AG04449 (cell line): ENCODE data around the gene SLC2A11.
"Not testable (repeated sequence)": the region's sequence is repeated elsewhere in the genome, so short reads cannot be mapped to it uniquely, and the experiment has no call there.

ENCODE experiments used
- CTCF ChIA-PET: fragments of 350-600 bp; formaldehyde crosslinking; extraction: SDS; loops from one replicate; lab custom pipeline; 2021; ENCODE audit warnings: antibody characterized with exemption; lab: Yijun Ruan, JAX
- POLR2A ChIA-PET: fragments of 400-600, 350-600 bp; formaldehyde crosslinking; extraction: SDS; loops from one replicate; lab custom pipeline; 2020; ENCODE audit warnings: antibody characterized with exemption, inconsistent platforms; lab: Yijun Ruan, JAX
- DNase-seq: peaks from one replicate; pipeline ENCODE4 v3.0.0-alpha.2; 2010; ENCODE audit warnings: low read depth, low spot score
- H3K4me3 ChIP-seq: 2 replicates; pipeline ENCODE4 v1.5.1; 2011; ENCODE audit warnings: low read depth, mild to moderate bottlenecking, control low read depth, low read length
- CTCF ChIP-seq: IDR thresholded peaks from one replicate; pipeline ENCODE4 v1.5.1; 2011; ENCODE audit warnings: mild to moderate bottlenecking, moderate library complexity, low read length, control low read depth, inconsistent platforms; ENCODE audit not compliant: insufficient read depth; ENCODE audit errors: missing control alignments

The SLC2A11 gene

GRCh38 chr22:23901600-23901999 is 43.9 kb downstream of the SLC2A11 start:
- ChIA-PET POLR2A (no interaction called here), CTCF (interaction anchor here (1.0 kb wide), 1 partner anchor 12 kb away, joined by 4 read pairs; no protein-coding TSS in a partner anchor)
- no peak for TF ChIP-seq CTCF
- no peak for DNase-seq
- no peak overlapping the region for H3K4me3 ChIP-seq

GRCh38 chr22:23903328-23903971 is 45.8 kb downstream of the SLC2A11 start:
- no peak for DNase-seq
- H3K4me3 ChIP-seq: no peak overlapping the region
- POLR2A ChIA-PET: interaction anchor here (1.1 kb wide), 2 partner anchors 9 to 11 kb away, joined by 3 to 4 read pairs; partner anchors contain the start of gene MIF
- TF ChIP-seq CTCF: no peak
- CTCF ChIA-PET: interaction anchor here (2.4 kb wide), 1 partner anchor 9 kb away, joined by 28 read pairs; the partner anchor contains the start of gene MIF

- DNase-seq: no peak
- no peak overlapping the region for H3K4me3 ChIP-seq
- ChIA-PET CTCF (interaction anchor here (1.0 to 2.4 kb wide), 2 partner anchors 10 to 11 kb away, joined by 4 to 28 read pairs; partner anchors contain the start of gene MIF), POLR2A (interaction anchor here (0.6 kb wide), 1 partner anchor 9 kb away, joined by 3 read pairs; no protein-coding TSS in a partner anchor)
- no peak for TF ChIP-seq CTCF
Observed at GRCh38 chr22:23904573-23905254, 47.0 kb downstream of the SLC2A11 start.

GRCh38 chr22:23906641-23907040 is 49.0 kb downstream of the SLC2A11 start:
- POLR2A ChIA-PET: no interaction called here
- no peak overlapping the region for H3K4me3 ChIP-seq
- no peak for DNase-seq
- CTCF ChIA-PET: no interaction called here
- TF ChIP-seq CTCF: no peak

- POLR2A ChIA-PET, DNase-seq, H3K4me3 ChIP-seq: not testable (repeated sequence)
- CTCF ChIA-PET: interaction anchor here (3.8 kb wide), 1 partner anchor 14 kb away, joined by 25 read pairs; the partner anchor contains the start of gene MIF
Observed at GRCh38 chr22:23907423-23907822, 49.7 kb downstream of the SLC2A11 start.

- POLR2A ChIA-PET: no interaction called here
- CTCF ChIA-PET: interaction anchor here (1.0 to 3.8 kb wide), 4 partner anchors 10 to 59 kb away, joined by 3 to 25 read pairs (median 4); partner anchors contain the start of gene MIF
- no peak for TF ChIP-seq CTCF
- H3K4me3 ChIP-seq: no peak overlapping the region
- no peak for DNase-seq
Observed at GRCh38 chr22:23908587-23909205, 51.0 kb downstream of the SLC2A11 start.
